WTC11 (cell line): ENCODE measurements around the gene TIMM8A. TPM values are rescaled to one million over a fixed set of nuclear protein-coding genes. Genes with fewer than 3 reads are reported as not detected.

Experiments
- ATAC-seq: fragments of 200-7000 bp; cut with Tn5 transposase; 2 replicates; pipeline ENCODE4 v1.10.0; 2021; ENCODE audit warnings: mild to moderate bottlenecking, moderate library complexity
- CTCF ChIA-PET: fragments of 300-600 bp; sonication (Branson Sonifier 250); formaldehyde crosslinking; loops from one replicate; lab custom pipeline; 2021; ENCODE audit warnings: antibody characterized with exemption; lab: Charles Lee
- POLR2A ChIA-PET: fragments of 350-600 bp; sonication (Branson Sonifier 250); formaldehyde crosslinking; loops from one replicate; lab custom pipeline; 2021; ENCODE audit warnings: antibody characterized with exemption; lab: Charles Lee
- DNase-seq: peaks from one replicate; pipeline ENCODE4 v3.0.0; 2021; ENCODE audit warnings: low spot score
- H3K27ac Mint-ChIP-seq: 2 replicates; pipeline ENCODE4 v1.8.0; 2021; ENCODE audit warnings: mixed read lengths
- H3K27me3 Mint-ChIP-seq: 2 replicates; pipeline ENCODE4 v1.8.0; 2021; ENCODE audit warnings: low read depth, mild to moderate bottlenecking, moderate library complexity, mixed read lengths
- H3K36me3 Mint-ChIP-seq: 2 replicates; pipeline ENCODE4 v1.8.0; 2021; ENCODE audit warnings: mixed read lengths
- H3K4me1 Mint-ChIP-seq: 2 replicates; pipeline ENCODE4 v1.8.0; 2022; ENCODE audit warnings: mixed read lengths
- H3K4me3 Mint-ChIP-seq: 2 replicates; pipeline ENCODE4 v1.8.0; 2021; ENCODE audit warnings: mild to moderate bottlenecking, moderate library complexity, mixed read lengths
- H3K9me3 Mint-ChIP-seq: 2 replicates; pipeline ENCODE4 v1.8.0; 2021; ENCODE audit warnings: mixed read lengths
- ATF1 ChIP-seq: sonication (generic); formaldehyde crosslinking; IDR thresholded peaks from 2 replicates; pipeline ENCODE4 v1.8.1; 2023; ENCODE audit warnings: mild to moderate bottlenecking, moderate library complexity, missing genetic modification reagents
- ATF2 ChIP-seq: sonication (generic); formaldehyde crosslinking; IDR thresholded peaks from 2 replicates; pipeline ENCODE4 v1.8.1; 2022; ENCODE audit warnings: low read depth, missing genetic modification reagents, borderline replicate concordance
- CREM ChIP-seq: sonication (generic); formaldehyde crosslinking; IDR thresholded peaks from 2 replicates; pipeline ENCODE4 v1.8.1; 2022; ENCODE audit warnings: mild to moderate bottlenecking, missing genetic modification reagents, moderate library complexity
- ETV6 ChIP-seq: sonication (generic); formaldehyde crosslinking; IDR thresholded peaks from 2 replicates; pipeline ENCODE4 v1.8.1; 2022; ENCODE audit warnings: mild to moderate bottlenecking, missing genetic modification reagents
- GABPB1 ChIP-seq: sonication (generic); formaldehyde crosslinking; IDR thresholded peaks from 2 replicates; pipeline ENCODE4 v1.8.1; 2023; ENCODE audit warnings: mild to moderate bottlenecking, missing genetic modification reagents
- JAZF1 ChIP-seq: fragments of 250-450 bp; sonication (Bioruptor Pico); IDR thresholded peaks from 2 replicates; pipeline ENCODE4 v1.9.0; 2021; ENCODE audit warnings: moderate library complexity, mild to moderate bottlenecking, inconsistent platforms
- MLX ChIP-seq: sonication (generic); formaldehyde crosslinking; IDR thresholded peaks from 2 replicates; pipeline ENCODE4 v1.8.1; 2023; ENCODE audit warnings: mild to moderate bottlenecking, missing genetic modification reagents, moderate library complexity
- MYBL2 ChIP-seq: sonication (generic); formaldehyde crosslinking; IDR thresholded peaks from 2 replicates; pipeline ENCODE4 v1.8.1; 2023; ENCODE audit warnings: mild to moderate bottlenecking, moderate library complexity, missing genetic modification reagents
- PRRX2 ChIP-seq: fragments of 250-450 bp; sonication (Bioruptor Pico); IDR thresholded peaks from 2 replicates; pipeline ENCODE4 v1.8.0; 2021; ENCODE audit warnings: mild to moderate bottlenecking
- RORB ChIP-seq: fragments of 250-450 bp; sonication (Bioruptor Pico); IDR thresholded peaks from 2 replicates; pipeline ENCODE4 v1.9.0; 2021; ENCODE audit warnings: mild to moderate bottlenecking
- USF1 ChIP-seq: sonication (generic); formaldehyde crosslinking; IDR thresholded peaks from 2 replicates; pipeline ENCODE4 v1.8.0; 2022; ENCODE audit warnings: mild to moderate bottlenecking, missing genetic modification reagents
- ZNF317 ChIP-seq: sonication (generic); formaldehyde crosslinking; IDR thresholded peaks from 2 replicates; pipeline ENCODE4 v1.8.1; 2023; ENCODE audit warnings: low read depth, mild to moderate bottlenecking, moderate library complexity, missing genetic modification reagents, borderline replicate concordance
- total RNA-seq: library from RNA; stranded (reverse); gene quantifications from 3 replicates; pipeline ENCODE4 v1.2.3, GENCODE V29; 2021
- TF ChIP-seq, protein P1 (sequence below): fragments of 250-450 bp; sonication (Bioruptor Pico); IDR thresholded peaks from 2 replicates; pipeline ENCODE4 v1.9.0; 2021; ENCODE audit warnings: moderate library complexity, mild to moderate bottlenecking, inconsistent platforms, borderline replicate concordance
- TF ChIP-seq, protein P2 (sequence below): sonication (generic); formaldehyde crosslinking; IDR thresholded peaks from 2 replicates; pipeline ENCODE4 v1.8.0; 2023; ENCODE audit warnings: missing genetic modification reagents, mild to moderate bottlenecking, borderline replicate concordance
- TF ChIP-seq, protein P3 (sequence below): fragments of 250-450 bp; sonication (Bioruptor Pico); IDR thresholded peaks from 2 replicates; pipeline ENCODE4 v1.8.0; 2021; ENCODE audit warnings: mild to moderate bottlenecking

Gene TIMM8A
- total RNA-seq, 1 experiment from 2014 or later: 31.8 TPM

DNA sequence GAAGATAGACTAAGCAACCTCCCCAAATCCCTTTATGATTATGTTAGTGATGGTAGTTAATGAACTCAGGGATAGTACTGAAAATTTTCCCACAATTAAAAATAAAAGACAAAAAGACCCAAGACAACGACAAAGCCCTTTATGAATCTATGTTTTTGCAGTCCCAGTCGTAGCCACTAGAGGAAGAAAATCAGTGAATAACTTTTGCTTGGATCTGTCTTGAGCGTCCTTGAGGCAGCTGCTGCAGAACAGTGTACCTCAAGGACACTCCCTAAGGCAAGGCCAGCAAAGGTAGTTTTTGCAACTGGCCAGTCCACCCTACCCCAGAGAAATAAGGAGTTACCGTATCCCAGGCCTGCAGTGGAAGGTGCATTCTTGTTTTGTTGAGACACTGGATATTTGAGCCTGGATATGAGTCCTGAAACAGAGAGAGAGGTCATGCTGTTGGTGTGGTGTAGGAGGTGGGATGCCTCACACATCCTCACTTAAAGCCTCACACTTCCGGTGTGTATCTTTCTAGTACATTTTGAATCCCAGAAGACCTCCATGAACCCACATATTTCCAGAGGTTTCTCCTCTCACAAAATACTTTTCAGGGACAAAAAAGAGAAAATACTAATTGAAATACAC is 8.7 kb upstream of the TIMM8A start:
- Mint-ChIP-seq H3K36me3 (no peaks in the 10 kb centered on the region), H3K27me3 (no peaks in the 10 kb centered on the region), H3K9me3 (no peaks in the 10 kb centered on the region), H3K4me3 (no peak overlapping the region), H3K27ac (no peak overlapping the region)
- no peak for DNase-seq
- CTCF ChIA-PET: interaction anchor here (0.6 kb wide), 1 partner anchor 1910 kb away, joined by 3 read pairs; no protein-coding TSS in a partner anchor
- peak; percentile 78 for ATAC-seq
- no peak for TF ChIP-seq ZNF317 (CRISPR knock-in tag)
- TF ChIP-seq ETV6: no peak
- TF ChIP-seq, protein P1, sequence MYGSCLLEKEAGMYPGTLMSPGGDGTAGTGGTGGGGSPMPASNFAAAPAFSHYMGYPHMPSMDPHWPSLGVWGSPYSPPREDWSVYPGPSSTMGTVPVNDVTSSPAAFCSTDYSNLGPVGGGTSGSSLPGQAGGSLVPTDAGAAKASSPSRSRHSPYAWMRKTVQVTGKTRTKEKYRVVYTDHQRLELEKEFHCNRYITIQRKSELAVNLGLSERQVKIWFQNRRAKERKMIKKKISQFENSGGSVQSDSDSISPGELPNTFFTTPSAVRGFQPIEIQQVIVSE (CRISPR knock-in tag): no peak
- no peak for TF ChIP-seq MLX (CRISPR knock-in tag)
- TF ChIP-seq, protein P2, sequence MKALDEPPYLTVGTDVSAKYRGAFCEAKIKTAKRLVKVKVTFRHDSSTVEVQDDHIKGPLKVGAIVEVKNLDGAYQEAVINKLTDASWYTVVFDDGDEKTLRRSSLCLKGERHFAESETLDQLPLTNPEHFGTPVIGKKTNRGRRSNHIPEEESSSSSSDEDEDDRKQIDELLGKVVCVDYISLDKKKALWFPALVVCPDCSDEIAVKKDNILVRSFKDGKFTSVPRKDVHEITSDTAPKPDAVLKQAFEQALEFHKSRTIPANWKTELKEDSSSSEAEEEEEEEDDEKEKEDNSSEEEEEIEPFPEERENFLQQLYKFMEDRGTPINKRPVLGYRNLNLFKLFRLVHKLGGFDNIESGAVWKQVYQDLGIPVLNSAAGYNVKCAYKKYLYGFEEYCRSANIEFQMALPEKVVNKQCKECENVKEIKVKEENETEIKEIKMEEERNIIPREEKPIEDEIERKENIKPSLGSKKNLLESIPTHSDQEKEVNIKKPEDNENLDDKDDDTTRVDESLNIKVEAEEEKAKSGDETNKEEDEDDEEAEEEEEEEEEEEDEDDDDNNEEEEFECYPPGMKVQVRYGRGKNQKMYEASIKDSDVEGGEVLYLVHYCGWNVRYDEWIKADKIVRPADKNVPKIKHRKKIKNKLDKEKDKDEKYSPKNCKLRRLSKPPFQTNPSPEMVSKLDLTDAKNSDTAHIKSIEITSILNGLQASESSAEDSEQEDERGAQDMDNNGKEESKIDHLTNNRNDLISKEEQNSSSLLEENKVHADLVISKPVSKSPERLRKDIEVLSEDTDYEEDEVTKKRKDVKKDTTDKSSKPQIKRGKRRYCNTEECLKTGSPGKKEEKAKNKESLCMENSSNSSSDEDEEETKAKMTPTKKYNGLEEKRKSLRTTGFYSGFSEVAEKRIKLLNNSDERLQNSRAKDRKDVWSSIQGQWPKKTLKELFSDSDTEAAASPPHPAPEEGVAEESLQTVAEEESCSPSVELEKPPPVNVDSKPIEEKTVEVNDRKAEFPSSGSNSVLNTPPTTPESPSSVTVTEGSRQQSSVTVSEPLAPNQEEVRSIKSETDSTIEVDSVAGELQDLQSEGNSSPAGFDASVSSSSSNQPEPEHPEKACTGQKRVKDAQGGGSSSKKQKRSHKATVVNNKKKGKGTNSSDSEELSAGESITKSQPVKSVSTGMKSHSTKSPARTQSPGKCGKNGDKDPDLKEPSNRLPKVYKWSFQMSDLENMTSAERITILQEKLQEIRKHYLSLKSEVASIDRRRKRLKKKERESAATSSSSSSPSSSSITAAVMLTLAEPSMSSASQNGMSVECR (CRISPR knock-in tag): no peak
- no peak for TF ChIP-seq RORB (CRISPR knock-in tag)
- TF ChIP-seq, protein P3, sequence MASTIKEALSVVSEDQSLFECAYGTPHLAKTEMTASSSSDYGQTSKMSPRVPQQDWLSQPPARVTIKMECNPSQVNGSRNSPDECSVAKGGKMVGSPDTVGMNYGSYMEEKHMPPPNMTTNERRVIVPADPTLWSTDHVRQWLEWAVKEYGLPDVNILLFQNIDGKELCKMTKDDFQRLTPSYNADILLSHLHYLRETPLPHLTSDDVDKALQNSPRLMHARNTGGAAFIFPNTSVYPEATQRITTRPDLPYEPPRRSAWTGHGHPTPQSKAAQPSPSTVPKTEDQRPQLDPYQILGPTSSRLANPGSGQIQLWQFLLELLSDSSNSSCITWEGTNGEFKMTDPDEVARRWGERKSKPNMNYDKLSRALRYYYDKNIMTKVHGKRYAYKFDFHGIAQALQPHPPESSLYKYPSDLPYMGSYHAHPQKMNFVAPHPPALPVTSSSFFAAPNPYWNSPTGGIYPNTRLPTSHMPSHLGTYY: no peak
- no peak for TF ChIP-seq CREM (CRISPR knock-in tag)
- TF ChIP-seq PRRX2 (CRISPR knock-in tag): no peak
- no peak for TF ChIP-seq USF1 (CRISPR knock-in tag)
- TF ChIP-seq ATF2 (CRISPR knock-in tag): no peak
- TF ChIP-seq, all 79 proteins: peak for 0
- POLR2A ChIA-PET: interaction anchor here (0.6 kb wide), 1 partner anchor 39 kb away, joined by 5 read pairs; no protein-coding TSS in a partner anchor
- H3K4me1 Mint-ChIP-seq: no peaks in the 10 kb centered on the region

DNA sequence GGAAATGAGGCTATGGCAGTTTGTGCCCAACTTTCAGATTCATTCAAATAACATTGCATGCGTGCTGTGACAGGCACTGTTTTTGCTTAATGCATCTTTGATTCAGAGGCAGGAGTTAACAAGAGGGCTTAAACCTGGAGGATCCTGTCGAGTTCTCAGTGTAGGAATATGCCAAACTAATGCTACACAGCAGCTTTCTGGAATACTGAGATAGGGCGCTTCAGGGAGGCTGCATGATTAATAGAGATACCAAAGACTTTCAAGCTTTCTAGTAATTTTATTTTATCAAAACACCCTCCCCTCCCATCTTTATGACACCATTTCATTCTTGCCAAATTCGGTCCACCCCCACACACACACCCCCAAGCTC is 636 bp upstream of the TIMM8A start:
- ChIA-PET POLR2A (interaction anchor here (1.3 kb wide), 1 partner anchor 41 kb away, joined by 4 read pairs; the partner anchor contains the start of gene RPL36A), CTCF (interaction anchor here (0.9 to 1.6 kb wide), 2 partner anchors 41 to 580 kb away, joined by 3 to 4 read pairs; partner anchors contain the start of gene RPL36A)
- Mint-ChIP-seq H3K36me3 (peaks cover 13% of the 10 kb centered on the region), H3K4me3 (peak overlapping the region; percentile 84), H3K9me3 (no peaks in the 10 kb centered on the region), H3K27ac (peak overlapping the region; percentile 72), H3K27me3 (no peaks in the 10 kb centered on the region), H3K4me1 (0 out of 2 replicates have a peak, but pooled peaks cover 2% of the 10 kb centered on the region)
- TF ChIP-seq GABPB1 (CRISPR knock-in tag) (no peak), MLX (CRISPR knock-in tag) (no peak), ATF2 (CRISPR knock-in tag) (no peak), JAZF1 (CRISPR knock-in tag) (no peak), ATF1 (no peak), MYBL2 (CRISPR knock-in tag) (no peak)
- TF ChIP-seq, protein P2 (CRISPR knock-in tag): no peak; the same call in 1 of the 2 replicates
- ATAC-seq: peak; percentile 10; the same call in 1 of the 2 replicates
- DNase-seq: no peak
